Right atrium auricular region (tissue), 2 donors: ENCODE data around the gene IFITM5. TPM values are rescaled to one million over a fixed set of nuclear protein-coding genes. Genes with fewer than 3 reads are reported as not detected.
"Not testable (repeated sequence)": the region's sequence is repeated elsewhere in the genome, so short reads cannot be mapped to it uniquely, and the experiment has no call there.

Experiments used
- DNase-seq: peaks from one replicate; pipeline ENCODE4 v3.0.0-alpha.2; 2019; ENCODE audit warnings: low spot score
- H3K27ac ChIP-seq, 2 donors: fragments of 200-600 bp; sonication (generic); 1 replicate in 1 of 2; 2 replicates in 1 of 2; pipeline ENCODE4 v1.5.1; 2016 to 2019
- H3K27me3 ChIP-seq, 2 donors: fragments of 200-600 bp; sonication (generic); one replicate each; pipeline versions ENCODE4 v1.5.1 to v1.6.0; 2017 to 2019
- H3K36me3 ChIP-seq: fragments of 200-600 bp; sonication (generic); one replicate; pipeline ENCODE4 v1.5.1; 2016
- H3K4me1 ChIP-seq, 2 donors: fragments of 200-600 bp; sonication (generic); one replicate each; pipeline versions ENCODE4 v1.5.1 to v1.6.0; 2017 to 2019
- H3K4me3 ChIP-seq, 2 donors: fragments of 200-600 bp; sonication (generic); 1 replicate in 1 of 2; 2 replicates in 1 of 2; pipeline ENCODE4 v1.5.1; 2017 to 2019; ENCODE audit warnings: mild to moderate bottlenecking in 1 of 2, moderate library complexity in 1 of 2
- H3K9me3 ChIP-seq, 2 donors: fragments of 200-600 bp; sonication (generic); one replicate each; pipeline ENCODE4 v1.5.1; 2019
- total RNA-seq, 2 donors: library from RNA; depleted of rRNA; stranded (reverse); fragments of >200 nt; gene quantifications; one replicate each; pipeline ENCODE4 v1.1.0, GENCODE V29; 2016
- TF ChIP-seq, protein P1 (sequence below), 2 donors: fragments of 200-600 bp; sonication (generic); IDR thresholded peaks; one replicate each; pipeline ENCODE4 v1.5.1; 2019; ENCODE audit warnings: antibody characterized with exemption in 2 of 2

The IFITM5 gene
- total RNA-seq, 2 donors from 2014 or later, result not detected

DNA sequence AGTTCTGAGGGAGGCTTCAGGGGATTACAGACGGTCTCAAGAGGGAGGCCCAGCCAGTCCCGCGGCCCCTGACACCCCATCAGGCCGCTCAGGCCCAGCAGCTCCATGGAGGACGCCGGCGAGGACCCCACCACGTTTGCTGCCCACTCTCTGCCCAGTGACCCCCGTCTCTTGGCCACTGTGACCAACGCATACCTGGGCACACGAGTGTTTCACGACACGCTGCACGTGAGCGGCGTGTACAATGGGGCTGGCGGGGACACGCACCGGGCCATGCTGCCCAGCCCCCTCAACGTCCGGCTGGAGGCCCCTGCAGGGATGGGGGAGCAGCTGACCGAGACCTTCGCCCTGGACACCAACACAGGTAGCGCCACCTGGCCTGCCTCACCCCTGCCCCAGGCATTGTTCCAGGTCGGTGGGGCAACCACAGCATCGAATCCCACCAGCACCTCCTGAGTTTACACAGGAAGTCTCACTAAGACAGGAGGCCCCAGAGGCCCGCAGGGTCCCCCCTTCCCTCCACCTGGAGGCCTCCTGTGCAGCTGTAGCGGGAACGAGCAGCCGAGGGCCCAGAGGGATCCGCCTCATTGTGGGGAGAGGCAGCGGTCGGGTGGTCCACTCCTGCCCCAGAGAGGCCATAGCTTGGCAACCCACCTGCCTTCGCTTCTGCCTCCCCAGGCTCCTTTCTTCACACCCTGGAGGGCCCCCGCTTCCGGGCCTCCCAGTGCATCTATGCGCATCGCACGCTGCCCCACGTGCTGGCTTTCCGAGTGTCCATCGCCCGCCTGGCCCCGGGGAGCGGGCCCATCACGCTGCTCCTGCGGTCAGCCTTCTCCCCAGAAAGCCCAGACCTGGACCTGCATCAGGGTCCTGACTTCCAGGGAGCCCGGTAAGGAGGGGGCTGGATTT, 9.4 kb downstream of the IFITM5 start:
- TF ChIP-seq, protein P1, sequence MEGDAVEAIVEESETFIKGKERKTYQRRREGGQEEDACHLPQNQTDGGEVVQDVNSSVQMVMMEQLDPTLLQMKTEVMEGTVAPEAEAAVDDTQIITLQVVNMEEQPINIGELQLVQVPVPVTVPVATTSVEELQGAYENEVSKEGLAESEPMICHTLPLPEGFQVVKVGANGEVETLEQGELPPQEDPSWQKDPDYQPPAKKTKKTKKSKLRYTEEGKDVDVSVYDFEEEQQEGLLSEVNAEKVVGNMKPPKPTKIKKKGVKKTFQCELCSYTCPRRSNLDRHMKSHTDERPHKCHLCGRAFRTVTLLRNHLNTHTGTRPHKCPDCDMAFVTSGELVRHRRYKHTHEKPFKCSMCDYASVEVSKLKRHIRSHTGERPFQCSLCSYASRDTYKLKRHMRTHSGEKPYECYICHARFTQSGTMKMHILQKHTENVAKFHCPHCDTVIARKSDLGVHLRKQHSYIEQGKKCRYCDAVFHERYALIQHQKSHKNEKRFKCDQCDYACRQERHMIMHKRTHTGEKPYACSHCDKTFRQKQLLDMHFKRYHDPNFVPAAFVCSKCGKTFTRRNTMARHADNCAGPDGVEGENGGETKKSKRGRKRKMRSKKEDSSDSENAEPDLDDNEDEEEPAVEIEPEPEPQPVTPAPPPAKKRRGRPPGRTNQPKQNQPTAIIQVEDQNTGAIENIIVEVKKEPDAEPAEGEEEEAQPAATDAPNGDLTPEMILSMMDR (IDR thresholded peaks at IDR 0.05), result no peak
- Histone ChIP-seq H3K9me3 (no peaks in the 10 kb centered on the region), H3K4me3 (peak overlapping the region; percentile 62 to 79), H3K4me1 (peaks cover 0 to 23% of the 10 kb centered on the region in 2 donors), H3K27me3 (no peaks in the 10 kb centered on the region), H3K36me3 (no peaks in the 10 kb centered on the region), H3K27ac (peak overlapping the region; percentile 60 to 65)
- no peak for DNase-seq

DNA sequence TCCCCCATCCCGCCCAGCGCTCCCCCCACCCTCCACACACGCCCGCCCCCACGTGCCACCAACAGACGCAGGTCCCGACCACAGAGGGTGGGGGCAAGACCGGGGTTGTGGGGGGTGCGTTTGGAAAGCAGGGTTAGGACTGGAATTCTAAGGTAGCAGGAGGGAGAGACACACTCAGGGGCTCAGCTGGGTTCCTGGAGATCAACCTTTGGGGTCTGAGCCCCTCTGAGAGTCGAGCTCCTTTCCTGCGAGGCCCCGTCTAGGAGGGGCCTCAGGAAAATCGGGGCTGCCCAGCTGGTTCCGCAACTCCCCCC, 10.0 kb downstream of the IFITM5 start:
- Histone ChIP-seq H3K36me3 (no peaks in the 10 kb centered on the region), H3K4me1 (peaks cover 0 to 23% of the 10 kb centered on the region in 2 donors), H3K9me3 (no peaks in the 10 kb centered on the region), H3K27me3 (no peaks in the 10 kb centered on the region), H3K4me3 (peak overlapping the region; percentile 62 to 79), H3K27ac (peak overlapping the region; percentile 60 to 65)
- DNase-seq, result no peak
- TF ChIP-seq, protein P1 (IDR thresholded peaks at IDR 0.05), result no peak

DNA sequence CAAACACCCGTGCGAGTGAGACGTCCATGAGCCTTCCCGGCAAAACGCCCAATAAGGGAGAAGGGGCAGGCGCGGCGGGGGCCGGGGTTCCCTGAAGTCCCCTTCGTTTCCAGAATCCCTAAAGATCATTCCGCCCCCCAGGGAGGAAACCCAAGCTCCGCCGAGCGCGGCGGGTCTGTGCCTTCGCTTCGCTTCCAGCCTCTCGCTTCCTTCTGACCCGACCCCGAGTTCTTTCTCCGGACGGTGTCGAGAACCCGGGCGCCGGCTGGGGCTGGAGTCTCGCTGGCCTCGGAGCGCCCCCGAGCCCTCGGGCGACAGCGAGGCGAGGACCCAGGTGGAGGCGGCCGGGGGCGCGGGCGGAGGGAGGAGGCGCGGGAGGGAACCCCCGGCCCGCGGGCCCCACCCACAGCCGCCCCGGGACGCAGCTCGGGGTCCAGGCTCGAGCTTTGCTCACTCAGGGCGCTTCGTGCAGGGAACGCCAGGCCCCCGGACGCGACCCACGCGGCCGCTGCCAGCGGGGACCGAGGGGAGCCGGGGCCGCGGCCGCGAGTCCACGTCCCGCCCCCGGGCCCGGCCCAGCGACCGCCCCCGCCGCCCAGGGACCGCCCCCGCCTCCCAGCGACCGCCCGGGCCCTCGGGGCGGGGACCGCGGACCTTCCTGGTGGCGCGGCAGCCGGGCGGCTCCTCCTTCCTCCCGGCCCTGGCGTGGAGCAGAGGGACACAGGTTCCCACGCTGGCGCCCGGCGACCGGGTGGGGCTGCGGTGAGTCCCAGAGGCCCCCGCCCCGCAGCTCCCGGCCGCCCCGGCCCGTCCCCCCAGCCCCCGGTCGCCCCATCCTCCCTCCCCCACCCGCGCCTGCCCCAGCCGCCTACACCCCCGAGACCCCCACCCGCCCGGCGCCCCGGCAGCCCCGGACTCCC, 10.6 kb downstream of the IFITM5 start, which contains the start of gene PGGHG:
PGGHG (plus strand) TSS at position 649 of the 920 bp plus-strand sequence. CDS start 691 bp downstream, outside the sequence.
- TF ChIP-seq, protein P1 (IDR thresholded peaks at IDR 0.05), result no peak
- Histone ChIP-seq H3K27me3 (no peaks in the 10 kb centered on the region), H3K27ac (peak within 1 kb of the TSS; percentile 65 to 68), H3K4me3 (peak within 1 kb of the TSS; percentile 62 to 79), H3K9me3 (no peaks in the 10 kb centered on the region), H3K36me3 (no peaks in the 10 kb centered on the region), H3K4me1 (peaks cover 0 to 23% of the 10 kb centered on the region in 2 donors)
- DNase-seq, result no peak

DNA sequence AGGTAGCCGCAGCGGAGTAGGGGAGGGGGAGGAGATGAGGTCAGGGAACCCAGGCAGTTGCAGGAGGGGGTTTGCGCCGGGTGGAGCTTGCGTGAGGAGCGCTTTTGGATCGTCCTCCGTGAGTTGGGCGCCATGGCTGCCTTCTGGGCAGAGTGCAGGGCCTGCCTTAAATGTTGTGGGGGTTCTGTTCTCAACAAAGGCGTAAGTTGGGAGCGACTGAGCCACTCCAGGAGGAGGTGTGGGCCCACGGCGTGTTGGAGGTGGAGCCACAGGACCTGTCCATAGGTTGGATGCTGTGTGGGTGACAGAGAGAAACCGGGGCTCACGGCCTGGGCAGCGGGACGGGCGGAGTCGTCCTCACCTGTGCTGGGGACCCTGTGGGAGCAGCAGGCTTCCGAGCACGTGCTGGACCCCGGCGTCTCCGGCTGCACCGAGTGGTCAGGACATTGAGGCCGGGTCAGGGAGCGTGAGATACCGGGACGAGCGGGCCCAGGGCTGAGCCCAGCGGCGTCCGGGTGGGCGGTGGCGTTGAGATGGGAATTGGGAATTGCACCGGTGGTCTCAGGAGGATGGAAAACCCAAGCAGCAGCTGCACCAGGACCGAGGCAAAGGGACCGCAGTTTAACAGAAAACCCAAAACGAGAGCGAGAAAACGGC, 11.4 kb downstream of the IFITM5 start:
- Histone ChIP-seq H3K27ac (peak overlapping the region in 1 of 2 donors; percentile 68), H3K27me3 (peaks cover 0 to under 1% of the 10 kb centered on the region in 2 donors), H3K9me3 (no peaks in the 10 kb centered on the region), H3K4me1 (peaks cover 0 to 23% of the 10 kb centered on the region in 2 donors), H3K36me3 (no peaks in the 10 kb centered on the region), H3K4me3 (peak overlapping the region; percentile 62 to 79)
- TF ChIP-seq, protein P1 (IDR thresholded peaks at IDR 0.05), result no peak
- no peak for DNase-seq

DNA sequence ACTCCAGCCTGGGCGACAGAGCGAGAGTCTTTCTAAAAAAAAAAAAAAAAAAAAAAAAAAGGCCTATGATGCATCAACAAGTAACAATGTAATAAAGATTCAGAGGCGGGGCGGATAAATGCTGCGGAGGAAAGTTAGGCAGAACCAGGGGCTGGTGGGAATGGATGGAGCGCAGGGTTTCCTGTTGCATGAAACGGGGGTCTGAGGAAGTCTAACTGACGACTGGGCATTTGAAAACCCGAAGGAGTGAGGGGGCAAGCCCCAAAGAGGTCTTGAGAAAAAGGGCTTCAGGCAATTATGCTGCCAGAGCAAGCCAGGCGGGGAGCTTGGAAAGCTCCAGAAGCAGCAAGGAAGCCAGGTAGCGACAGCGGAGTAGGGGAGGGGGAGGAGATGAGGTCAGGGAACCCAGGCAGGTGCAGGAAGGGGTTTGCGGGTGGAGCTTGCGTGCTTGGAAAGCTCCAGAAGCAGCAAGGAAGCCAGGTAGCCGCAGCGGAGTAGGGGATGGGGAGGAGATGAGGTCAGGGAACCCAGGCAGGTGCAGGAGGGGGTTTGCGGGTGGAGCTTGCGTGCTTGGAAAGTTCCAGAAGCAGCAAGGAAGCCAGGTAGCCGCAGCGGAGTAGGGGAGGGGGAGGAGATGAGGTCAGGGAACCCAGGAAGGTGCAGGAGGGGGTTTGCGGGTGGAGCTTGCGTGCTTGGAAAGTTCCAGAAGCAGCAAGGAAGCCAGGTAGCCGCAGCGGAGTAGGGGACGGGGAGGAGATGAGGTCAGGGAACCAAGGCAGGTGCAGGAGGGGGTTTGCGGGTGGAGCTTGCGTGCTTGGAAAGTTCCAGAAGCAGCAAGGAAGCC, 12.1 kb downstream of the IFITM5 start:
- DNase-seq, H3K36me3 ChIP-seq, H3K27me3 ChIP-seq, H3K27ac ChIP-seq, H3K9me3 ChIP-seq, H3K4me3 ChIP-seq: not testable (repeated sequence)
- H3K4me1 ChIP-seq, result peaks cover 0 to 23% of the 10 kb centered on the region in 2 donors
